Measurements from ENCODE around the gene ANKRD44.

ANKRD44 gene

DNA sequence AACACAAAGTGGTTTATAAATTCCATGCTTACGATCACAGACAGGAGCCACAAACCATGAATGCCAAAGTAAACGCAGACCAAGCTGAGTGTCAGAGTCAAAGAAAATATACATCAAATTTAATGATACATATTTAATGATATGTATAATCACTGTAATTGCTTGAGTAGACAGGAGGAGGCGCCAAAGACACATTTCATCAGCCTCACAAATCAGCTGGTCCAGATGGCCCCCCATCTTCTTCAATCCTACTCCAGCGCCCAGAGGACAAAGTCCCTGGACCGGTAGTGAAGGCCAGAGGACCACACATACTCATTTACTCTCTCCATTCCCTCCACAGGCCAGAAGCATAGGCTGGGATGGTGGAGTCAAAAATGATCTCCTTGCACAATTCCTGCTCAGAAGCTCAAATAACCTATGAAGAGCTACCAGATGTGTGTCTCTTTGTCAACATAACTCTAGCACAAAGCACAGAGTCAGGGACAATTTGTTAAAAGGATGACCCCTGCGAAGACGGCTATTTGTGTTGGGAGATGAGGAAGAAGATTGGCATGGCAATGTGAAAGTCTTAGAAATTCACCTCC, 234.7 kb downstream of the ANKRD44 start:
- TF ChIP-seq, protein P1, sequence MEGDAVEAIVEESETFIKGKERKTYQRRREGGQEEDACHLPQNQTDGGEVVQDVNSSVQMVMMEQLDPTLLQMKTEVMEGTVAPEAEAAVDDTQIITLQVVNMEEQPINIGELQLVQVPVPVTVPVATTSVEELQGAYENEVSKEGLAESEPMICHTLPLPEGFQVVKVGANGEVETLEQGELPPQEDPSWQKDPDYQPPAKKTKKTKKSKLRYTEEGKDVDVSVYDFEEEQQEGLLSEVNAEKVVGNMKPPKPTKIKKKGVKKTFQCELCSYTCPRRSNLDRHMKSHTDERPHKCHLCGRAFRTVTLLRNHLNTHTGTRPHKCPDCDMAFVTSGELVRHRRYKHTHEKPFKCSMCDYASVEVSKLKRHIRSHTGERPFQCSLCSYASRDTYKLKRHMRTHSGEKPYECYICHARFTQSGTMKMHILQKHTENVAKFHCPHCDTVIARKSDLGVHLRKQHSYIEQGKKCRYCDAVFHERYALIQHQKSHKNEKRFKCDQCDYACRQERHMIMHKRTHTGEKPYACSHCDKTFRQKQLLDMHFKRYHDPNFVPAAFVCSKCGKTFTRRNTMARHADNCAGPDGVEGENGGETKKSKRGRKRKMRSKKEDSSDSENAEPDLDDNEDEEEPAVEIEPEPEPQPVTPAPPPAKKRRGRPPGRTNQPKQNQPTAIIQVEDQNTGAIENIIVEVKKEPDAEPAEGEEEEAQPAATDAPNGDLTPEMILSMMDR (IDR thresholded peaks at IDR 0.05) = no peak
- no peak for DNase-seq (ENCODE audit: low spot score)
- Histone ChIP-seq H3K4me3 (no peak overlapping the region), H3K27ac (peak overlapping the region in 1 of 2 donors; percentile 11)

DNA sequence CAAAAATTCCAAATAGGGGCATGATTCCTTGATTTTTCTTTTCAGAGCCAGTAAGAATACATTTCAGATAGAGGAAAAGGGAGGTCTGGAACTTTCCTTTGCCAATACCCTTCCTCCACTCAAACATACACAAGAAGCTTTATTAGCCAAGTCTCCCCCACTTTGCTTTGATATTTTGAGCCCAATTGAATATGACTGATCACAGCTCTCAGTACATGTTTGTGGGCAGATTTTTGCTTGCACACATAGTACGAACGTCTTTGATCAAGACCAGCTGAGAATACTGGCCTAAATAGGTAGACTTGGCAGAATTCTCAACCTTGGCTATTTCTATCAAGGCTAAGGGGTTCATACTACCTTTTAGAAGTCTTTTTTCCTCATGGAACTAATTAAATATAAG, 235.3 kb downstream of the ANKRD44 start:
- H3K4me3 ChIP-seq = no peak overlapping the region
- H3K27ac ChIP-seq = no peak overlapping the region
- no peak for DNase-seq (ENCODE audit: low spot score)
- TF ChIP-seq, protein P1 (IDR thresholded peaks at IDR 0.05) = no peak

DNA sequence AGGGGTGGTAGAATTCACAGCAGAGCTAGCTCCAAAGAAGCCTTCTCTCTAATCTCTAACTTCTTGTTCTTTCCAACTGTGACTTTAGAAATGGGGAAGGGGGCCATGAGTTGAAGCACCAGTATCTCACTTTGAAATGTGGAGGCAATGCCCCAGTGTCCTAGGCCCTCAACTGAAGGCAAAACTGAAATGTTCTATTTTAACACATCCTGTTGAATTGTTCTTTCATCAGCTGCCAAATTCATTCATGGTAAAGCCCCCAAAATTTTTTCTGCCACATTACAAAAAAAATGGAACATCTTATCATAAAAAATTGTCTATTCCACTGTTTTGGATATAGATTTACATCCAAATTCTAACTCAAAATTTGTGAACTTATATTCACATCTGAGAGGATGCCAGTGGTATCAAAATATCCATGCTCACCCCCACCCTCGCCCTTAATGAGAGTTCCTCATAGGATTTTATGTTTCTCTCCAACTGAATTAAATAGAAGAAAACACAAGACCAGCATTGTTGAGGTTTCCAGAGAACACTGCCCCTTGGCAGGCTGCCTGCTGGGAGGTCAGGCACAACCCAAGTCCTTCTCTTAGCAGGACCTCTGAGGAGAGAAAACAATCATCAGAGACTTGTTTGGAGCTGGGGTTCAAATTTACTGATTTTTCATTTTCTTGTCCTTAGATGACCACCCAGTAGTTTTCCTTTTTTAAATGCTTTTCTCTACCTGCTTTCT, 236.7 kb downstream of the ANKRD44 start:
- H3K4me3 ChIP-seq = no peak overlapping the region
- H3K27ac ChIP-seq = no peak overlapping the region
- no peak for DNase-seq (ENCODE audit: low spot score)
- TF ChIP-seq, protein P1 (IDR thresholded peaks at IDR 0.05) = no peak

DNA sequence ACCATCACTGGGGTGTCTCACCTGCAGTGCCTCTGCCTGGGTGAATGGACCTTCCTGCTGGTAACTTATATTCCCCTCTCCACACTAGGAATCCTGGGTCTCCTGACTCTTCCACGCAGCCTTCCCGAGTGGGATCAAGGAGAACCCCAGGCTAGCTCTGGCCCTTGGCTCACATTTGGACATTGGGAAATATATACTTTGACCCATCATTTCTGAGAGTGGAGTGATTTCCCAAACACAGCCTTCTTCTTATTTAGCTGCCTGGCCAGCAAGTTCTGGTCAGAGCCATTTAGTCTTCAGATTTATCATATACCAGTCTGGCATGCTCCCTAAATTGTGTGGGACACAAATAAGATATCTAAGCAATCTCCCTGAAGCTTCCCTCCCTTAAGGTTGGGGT, 237.3 kb downstream of the ANKRD44 start:
- TF ChIP-seq, protein P1 (IDR thresholded peaks at IDR 0.05) = no peak
- peak overlapping the region in 1 of 2 donors; percentile 24 for H3K27ac ChIP-seq
- H3K4me3 ChIP-seq = no peak overlapping the region
- no peak for DNase-seq (ENCODE audit: low spot score)

DNA sequence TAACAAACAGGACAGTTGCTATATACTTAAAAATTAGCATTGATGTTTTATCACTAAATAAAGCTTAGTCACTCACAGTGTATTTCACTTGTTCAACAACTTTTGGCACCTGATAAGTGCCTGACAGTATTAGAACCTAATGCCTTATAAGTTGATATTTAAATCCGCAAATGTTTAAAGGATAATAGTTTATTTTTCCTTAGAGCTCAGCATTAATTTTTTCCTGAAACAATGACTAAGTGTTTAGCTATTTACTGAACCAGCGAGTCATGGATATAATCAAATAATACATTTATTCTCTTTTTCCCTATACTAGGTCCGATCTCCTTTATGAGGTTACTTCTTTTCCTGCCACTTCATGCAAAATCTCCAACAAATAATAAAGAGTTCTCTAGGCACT, 238.0 kb downstream of the ANKRD44 start:
- H3K27ac ChIP-seq = no peak overlapping the region
- no peak for DNase-seq (ENCODE audit: low spot score)
- no peak overlapping the region for H3K4me3 ChIP-seq
- TF ChIP-seq, protein P1 (IDR thresholded peaks at IDR 0.05) = no peak

DNA sequence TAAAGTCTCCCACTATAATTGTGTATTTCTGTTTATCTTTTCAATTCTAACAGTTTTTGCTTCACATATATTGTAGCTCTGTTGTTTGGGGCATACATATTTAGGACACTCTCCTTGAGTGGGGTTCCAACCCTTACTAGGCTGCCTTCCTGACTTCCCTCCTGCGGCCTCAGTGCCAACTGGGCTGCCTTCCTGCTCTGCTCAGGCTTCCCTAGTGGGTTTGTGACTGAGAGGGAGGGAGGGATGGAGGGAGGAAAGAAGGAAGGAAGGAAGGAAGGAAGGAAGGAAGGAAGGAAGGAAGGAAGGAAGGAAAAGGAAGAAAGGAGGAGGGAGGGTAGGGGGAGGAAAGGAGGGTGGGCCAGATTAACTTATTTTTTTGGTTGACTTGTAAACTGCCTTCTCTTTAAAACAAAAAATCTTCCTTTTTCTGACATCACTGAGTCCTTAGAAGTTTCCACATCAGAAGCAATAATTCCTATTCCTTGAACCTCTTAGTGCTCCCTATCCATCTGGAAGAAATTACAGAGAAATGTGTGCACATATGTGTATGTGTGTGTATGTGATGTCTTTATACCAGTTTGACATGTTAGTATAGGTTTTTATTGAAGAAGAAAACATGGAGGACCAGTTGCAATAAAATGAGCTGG, 238.7 kb downstream of the ANKRD44 start:
- Histone ChIP-seq H3K4me3 (no peak overlapping the region), H3K27ac (no peak overlapping the region)
- TF ChIP-seq, protein P1 (IDR thresholded peaks at IDR 0.05) = no peak
- DNase-seq (ENCODE audit: low spot score) = no peak

Measured in coronary artery (tissue), 2 donors.